ENCODE data around the gene SLC6A3.

GRCh38 chr5:1490376-1490775 is 45.1 kb upstream of the SLC6A3 start:
- TF ChIP-seq POLR2A (IDR thresholded peaks at IDR 0.05) (no peak), POLR2AphosphoS5 (IDR thresholded peaks at IDR 0.05) (peak; percentile 31 to 59 (median 57)), CTCF (IDR thresholded peaks at IDR 0.05 in 8 of 11, conservative IDR thresholded peaks at IDR 0.05 in 3 of 11) (no peak)

All from spleen (tissue), 7 donors.